ENCODE results near the gene AKT1.
"Not testable (repeated sequence)": the region's sequence is repeated elsewhere in the genome, so short reads cannot be mapped to it uniquely, and the experiment has no call there.

AKT1 gene

DNA sequence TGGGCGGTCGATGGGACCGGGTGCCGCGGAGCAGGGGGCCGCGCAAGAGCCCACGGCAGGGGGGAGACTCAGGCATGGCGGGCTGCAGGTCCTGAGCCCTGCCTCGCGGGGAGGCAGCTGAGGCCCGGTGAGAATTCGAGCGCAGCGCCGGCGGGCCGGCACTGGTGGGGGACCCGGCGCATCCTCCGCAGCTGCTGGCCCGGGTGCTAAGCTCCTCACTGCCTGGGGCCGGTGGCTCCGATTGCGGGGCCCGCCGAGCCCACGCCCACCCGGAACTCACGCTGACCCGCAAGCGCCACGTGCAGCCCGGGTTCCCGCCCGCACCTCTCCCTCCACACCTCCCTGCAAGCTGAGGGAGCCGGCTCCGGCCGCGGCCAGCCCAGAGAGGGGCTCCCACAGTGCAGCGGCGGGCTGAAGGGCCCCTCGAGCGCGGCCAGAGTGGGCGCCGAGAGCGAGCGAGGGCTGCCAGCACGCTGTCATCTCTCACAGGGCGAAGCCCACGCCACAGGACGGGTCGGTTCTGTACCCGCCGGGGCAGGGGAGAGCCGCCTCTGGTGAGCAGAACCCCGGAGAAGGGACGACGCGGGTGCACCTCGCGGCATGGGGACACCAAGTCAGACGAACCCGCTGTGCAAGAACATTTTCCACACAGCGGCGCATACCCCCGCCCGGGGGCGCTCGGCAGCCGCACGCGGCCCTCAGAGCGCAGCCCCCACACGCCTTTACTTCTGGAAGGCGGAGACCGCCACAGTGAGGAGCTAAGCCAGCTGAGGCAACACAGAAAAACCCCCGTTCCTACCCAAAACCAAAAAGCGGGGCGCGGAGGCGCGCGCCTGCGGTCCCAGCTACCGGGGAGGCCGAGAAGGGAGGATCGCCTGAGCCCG is 43.8 kb downstream of the AKT1 start:
- DNase-seq: no peak

DNA sequence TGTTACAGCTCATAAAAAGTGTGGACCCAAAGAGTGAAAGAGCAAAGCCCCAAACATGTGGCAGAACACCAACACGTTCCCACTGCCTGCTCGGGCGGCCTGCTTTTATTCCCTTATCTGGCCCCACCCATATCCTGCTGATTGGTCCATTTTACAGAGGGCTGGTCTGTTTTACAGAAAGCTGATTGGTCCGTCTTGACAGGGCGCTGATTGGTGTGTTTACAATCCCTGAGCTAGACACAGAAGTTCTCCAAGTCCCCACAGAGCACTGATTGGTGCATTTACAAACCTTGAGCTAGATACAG is 44.8 kb downstream of the AKT1 start:
- not testable (repeated sequence) for DNase-seq

DNA sequence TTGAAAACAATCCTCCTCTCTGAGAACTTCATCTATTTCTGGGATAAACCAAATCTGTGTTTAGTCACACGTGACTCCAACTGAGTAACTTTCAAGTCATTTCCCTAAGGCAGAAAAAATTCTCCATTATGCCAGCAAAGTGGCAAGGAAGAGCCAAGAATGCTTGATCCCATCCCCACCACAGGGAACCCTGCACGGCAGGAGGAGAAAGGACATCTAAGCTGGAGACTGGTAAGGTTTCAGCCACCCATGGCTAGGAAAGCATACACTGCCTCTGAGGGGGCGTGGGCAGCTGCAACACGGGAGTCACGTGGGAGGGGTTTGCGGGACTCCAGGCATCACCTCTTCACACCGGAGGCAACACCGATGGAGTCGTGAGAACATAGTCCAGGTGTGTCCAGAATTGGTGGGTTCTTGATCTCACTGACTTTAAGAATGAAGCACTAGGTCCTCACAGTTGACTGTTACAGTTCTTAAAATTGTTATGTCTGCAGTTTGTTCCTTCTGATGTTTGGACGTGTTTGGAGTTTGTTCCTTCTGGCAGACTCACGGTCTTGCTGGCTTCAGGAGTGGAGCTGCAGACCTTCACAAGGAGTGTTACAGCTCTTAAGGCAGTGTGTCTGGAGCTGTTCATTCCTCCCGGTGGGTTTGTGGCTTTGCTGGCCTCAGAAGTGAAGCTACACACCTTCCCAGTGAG is 45.3 kb downstream of the AKT1 start:
- DNase-seq: no peak

DNA sequence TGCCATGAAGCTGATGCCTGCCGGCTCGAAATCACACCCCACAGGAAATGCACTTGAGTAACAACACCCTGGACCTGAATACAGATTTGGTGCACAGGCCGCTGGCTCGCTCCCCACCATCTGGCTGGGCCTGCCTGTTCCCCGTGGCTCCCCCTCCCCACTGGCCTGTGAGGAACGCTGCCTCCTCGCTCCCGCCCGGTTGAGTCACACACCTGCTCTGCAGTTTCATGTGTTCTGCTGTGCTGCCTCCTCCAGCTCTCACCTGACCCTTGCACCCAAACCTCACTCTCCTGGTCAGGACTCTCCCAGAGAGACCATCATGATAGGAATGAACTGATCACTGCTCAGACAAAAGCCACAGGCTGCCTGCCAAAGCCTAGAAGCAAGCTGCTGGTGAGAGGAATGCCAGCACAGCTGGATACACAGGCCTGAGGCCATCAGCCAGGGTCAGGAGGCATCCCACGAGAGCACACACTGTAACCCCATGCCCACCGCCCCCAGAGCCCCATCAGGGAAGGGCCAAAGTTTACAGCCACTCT is 46.4 kb downstream of the AKT1 start:
- no peak for DNase-seq

DNA sequence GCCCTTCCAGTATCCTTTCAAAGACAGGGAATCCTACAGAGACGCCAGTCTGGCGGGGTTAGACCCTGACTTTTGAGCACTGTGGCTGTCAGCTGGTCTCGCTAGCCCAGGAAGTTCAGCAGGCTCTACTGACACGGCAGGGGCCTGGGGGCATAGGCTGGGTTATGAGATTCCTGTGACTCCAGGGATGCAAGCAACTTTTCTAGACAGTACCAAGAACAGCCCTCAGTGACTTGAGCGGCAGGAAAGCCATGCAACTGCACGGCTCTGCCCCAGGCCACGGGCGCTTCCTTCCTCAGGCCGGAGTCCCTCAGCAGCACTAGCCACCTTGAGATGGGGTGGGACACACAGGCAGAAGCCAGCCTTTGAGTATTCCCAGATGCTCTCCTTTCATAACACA is 47.7 kb downstream of the AKT1 start:
- DNase-seq: no peak

DNA sequence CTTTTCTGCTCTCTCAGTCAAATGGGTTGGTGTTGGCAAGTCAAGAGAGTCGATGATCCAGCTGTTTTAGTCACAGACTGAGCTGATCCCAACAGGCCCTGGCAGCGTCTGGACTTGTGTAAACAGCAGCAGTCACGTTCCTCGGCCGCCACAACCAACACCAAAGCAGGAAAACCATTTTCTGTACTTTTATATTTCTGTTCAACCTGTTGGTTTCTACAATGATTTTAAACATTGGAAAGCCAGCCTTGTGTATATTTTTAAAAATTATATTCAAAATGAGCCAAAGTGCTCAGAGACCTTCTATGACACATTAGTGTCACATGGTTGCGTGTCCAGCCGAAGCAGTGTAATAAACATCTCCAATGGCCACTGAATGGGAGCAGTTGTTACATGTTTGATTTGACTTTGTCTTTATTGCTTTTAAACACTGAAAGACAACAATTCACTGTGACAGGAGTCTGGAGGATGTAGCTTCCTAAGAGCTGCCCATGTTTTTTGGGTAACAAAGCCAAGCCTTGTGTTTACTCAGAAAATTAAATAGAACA is 48.5 kb downstream of the AKT1 start:
- no peak for DNase-seq

DNA sequence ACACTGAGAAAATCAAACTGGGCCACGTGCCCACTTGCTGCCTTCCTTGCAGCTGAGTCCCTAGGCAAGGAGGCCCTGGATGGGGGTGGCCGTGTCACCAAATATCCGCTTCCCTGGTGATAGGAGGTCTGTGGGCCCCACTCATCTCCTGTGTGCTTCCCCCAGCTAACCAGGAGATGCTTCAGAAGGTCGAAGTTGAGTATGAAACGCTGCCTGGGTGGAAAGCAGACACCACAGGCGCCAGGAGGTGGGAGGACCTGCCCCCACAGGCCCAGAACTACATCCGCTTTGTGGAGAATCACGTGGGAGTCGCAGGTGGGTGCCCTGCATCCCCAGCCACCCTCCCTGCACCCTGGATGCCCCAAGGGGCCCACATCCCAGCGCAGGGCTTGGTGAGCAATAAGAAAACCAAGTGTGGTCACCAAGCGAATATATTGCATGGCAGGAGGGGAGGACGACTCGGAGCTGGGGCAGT is 49.4 kb downstream of the AKT1 start:
- no peak for DNase-seq

DNA sequence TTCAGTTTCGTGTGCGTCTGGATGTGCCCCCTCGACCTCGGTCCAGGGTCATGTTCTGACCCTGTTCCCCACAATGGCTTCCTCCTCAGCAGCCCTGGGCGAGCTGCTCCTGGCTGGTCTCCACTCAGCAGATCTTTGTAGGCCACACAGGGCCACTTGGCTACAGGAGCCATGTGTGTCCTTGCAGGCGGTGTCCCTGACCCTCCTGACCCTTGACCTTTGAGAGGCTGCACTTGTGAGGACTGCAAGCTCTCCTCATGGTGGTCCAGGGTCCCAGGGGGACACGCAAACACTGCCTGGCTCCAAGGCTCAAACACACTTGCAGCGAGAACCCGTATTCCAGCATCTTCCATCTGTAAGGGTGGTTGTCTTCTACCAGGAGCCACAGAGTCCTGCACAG is 50.1 kb downstream of the AKT1 start:
- no peak for DNase-seq

DNA sequence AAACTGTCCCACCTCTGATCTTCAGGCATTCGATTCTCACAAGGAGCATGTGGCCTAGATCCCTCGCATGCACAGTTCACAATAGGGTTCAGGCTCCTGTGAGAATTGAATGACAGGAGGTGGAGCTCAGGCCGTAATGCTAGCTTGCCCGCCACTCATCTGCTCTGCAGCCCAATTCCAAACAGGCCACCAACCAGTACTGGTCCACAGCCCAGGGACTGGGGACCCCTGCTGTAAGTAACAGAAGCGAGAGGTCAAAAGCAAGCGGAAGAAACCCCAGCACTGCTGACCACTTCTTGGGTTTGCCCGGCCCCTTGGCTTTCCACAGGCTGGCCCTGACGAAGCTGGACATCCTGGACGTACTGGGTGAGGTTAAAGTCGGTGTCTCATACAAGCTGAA is 51.1 kb downstream of the AKT1 start:
- no peak for DNase-seq

DNA sequence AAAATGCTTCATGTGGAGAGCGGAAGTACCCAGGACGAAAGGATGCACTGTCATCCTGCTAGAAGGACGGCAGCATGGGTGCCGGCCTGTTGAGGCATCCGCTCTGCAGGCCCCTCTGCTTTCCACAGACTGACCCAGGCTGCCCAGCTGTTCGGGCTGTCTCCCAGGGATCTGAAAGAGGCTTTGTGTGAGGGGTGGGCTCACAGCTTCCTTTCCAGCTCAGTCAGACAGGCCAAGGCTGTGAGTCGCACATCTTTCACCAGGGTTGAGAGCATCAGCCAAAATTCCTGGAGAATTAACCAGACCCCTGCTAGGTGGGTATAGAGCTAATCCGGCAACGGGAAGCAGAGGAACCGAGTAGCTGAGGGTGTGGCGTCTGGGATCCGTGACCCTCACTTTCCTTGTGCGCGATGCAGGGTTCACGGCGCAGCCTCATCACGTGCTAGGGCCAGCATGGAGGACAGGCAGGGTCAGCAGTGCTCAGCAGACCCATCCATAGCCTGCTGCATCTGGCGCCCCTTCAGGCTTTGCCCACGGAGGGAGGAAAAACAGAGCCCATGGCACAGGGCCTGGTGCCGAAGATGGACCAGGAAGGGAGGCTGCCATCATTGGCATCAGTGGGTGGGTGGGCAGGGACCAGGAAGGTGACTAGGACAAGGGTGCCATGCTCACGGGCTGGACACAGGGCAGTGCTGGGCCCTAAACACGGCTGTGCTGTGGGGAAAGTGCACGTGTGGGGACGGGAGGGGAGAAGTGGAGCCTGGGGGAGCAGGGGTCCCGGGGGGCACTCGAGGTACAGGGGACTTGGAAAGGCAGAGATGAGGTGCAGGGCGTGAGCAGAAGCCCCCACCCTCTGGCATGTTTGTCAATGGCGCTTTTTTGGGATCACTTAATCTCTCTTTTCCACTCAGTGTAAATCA is 51.8 kb downstream of the AKT1 start:
- DNase-seq: no peak

DNA sequence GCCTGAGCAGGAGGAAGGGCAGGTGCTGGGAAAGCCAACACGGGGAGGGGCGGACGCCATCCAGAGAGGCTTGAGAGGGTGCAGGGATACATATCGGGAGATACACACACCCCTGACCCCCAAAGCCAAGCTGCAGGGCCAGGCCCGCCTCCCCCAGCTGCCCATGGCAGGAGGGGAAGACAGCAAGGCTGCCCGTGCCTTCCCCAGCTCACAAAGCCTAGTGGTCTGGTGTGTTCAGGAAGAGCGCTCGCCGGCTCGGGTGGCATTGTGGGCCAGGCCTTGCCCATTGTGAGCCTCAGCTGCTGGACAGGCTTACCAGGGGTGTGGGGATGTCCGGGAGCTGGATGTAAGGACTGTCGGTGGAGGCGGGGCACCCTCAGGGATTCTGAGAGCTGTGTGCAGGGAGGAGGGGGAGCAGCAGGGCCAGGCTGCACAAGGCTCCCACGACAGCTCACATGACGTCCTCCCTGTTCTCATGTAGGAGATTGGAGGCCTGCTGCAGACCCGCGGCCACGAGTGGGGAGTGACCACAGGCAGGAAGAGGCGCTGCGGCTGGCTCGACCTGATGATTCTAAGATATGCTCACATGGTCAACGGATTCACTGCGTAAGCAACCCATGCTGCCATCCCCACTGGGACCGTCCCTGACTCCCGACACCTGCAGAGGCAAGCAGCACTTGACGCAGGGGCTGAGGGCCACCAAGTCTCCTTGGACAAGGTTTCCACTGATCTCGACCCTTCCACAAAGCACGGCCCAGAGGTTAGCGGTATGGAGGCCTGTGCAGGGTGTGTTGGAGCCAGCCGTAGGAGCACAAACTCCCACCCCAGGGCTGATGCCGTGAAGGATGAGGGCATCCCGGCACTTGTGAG is 52.7 kb downstream of the AKT1 start:
- DNase-seq: no peak

DNA sequence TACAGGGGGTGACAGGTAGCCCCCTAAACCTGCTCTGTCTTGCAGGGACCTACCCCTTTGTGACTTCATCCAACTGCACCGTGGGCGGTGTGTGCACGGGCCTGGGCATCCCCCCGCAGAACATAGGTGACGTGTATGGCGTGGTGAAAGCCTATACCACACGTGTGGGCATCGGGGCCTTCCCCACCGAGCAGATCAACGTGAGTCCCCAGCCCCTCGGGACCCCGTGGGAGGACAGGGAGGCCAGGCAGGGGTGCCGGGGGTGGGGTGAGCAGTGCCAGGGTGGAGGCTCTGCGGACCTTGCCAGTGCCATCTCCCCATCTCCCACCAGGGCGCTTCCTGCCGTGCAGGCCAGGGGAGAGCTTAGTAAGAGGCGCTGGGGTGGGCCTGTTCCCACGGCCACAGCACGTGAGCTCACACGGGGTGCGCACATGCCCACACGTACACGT is 53.7 kb downstream of the AKT1 start:
- DNase-seq: no peak

DNA sequence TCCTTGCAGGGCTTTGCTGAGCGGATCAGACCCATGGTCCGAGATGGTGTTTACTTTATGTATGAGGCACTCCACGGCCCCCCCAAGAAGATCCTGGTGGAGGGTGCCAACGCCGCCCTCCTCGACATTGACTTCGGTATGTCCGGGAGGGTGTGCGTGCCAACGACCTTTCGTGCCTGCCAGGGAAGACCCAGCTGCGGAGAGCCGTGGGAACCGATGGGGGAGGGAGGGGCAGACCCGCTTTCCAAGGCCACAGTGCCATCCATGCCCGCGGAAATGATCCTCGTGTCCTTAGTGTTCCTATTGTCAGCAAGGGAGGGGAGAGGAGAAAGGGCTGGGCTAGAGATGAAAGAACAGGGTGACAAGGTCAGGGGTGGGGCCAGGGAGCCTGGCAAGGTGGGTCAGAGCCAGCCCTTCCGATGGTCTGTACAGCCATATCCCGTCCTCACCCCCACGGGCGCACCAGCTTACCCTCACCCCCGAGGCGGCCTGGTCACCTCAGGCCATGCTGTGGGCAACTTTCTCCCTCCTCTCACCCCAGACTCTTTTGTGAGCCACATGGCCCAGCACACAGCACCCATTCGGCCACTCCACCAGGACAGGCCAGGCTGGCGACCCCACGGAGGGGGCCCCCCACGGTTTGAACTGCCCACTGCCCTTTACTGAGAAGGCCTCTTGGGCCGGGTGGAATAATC is 54.3 kb downstream of the AKT1 start:
- DNase-seq: no peak

DNA sequence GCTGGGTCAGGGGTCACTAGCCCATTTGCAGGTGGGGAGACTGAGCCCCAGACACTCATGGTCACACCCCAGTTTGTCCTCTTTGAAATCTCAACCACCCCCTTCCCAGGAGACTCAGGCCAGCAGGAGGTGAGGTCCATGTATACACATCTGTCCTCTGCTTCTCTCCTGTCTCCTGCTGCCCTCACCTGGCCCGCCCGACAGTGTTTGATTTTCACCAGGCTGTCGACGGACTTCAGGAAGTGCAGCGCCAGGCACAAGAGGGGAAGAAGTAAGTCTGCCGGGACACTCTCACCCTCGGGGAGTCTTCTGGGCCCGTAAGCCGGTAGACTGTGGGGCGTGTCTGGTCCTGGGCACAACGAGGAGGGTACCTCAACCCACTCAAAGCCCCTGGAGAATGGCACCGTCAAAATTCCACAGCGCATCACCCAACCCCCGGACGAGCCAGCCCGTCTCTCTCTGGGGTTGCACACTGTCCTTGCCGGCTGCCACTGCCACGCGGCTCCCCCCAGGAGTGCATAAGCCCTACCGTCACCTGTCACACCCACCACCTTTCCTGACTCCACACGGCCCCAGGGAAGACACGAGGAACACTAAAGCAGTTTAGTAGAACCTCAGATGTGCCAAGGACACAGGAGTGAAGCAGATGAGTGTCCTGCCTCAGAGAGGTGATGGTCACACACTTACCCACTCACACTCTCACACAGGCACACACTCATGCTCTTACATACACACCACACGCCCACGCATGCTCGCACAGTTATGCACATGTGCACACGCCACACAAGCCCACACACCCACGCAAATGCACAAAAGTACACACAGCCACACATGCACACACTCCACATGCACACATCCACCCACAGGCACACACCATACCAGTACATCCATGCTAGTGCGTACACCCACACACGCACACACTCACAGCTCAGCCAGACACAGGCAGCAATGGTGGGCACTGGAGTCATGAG is 55.7 kb downstream of the AKT1 start:
- DNase-seq: no peak

DNA sequence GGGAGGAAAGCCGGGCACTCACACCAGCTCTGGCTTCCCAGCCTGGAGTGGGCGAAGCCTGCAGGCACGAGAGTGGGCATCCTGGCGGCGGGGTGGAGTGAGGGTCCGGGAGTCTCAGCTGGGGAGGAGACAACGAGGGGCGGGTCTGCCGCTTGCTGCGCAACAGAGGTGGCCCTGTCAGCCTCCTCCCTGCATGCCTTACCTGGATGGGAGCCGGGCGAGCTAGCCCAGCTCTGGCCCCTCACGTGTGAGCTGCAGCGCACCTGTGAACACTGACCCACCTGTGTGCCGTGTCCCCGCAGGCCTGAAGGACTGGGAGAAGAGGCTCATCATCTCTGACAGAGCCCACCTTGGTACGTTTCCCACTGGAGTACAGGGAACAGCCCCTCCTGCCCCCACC is 56.5 kb downstream of the AKT1 start:
- DNase-seq: no peak

DNA sequence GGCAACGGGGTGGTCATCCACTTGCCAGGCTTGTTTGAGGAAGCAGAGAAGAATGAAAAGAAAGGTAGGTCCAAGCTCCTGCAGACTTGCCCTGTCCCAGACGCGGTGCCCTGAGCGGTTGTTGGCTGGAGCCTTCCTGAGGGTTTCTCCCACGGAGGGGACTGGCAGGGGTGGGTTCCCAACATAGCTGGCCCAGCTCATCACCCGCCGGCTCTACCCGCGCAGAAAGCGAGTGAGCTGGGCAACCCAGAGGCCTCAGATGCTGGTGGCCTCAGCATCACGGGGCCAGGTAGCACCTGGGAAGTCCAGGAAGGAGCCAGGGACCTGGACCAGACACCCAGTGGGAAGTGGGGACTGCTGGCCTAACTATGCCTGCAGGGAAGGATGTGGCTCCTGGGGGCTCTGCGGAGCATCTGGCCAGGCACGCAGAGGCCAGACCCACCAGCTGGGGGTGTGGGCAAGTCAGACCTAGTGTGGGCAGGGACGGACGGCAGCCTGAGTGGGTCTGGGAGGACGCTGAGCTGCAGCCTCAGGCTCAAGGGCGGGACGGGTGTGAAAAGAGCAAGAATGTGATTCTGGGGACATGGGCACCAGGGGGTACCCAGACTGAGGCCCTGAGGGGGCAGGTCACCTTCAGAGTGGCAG is 57.1 kb downstream of the AKT1 start:
- no peak for DNase-seq

DNA sequence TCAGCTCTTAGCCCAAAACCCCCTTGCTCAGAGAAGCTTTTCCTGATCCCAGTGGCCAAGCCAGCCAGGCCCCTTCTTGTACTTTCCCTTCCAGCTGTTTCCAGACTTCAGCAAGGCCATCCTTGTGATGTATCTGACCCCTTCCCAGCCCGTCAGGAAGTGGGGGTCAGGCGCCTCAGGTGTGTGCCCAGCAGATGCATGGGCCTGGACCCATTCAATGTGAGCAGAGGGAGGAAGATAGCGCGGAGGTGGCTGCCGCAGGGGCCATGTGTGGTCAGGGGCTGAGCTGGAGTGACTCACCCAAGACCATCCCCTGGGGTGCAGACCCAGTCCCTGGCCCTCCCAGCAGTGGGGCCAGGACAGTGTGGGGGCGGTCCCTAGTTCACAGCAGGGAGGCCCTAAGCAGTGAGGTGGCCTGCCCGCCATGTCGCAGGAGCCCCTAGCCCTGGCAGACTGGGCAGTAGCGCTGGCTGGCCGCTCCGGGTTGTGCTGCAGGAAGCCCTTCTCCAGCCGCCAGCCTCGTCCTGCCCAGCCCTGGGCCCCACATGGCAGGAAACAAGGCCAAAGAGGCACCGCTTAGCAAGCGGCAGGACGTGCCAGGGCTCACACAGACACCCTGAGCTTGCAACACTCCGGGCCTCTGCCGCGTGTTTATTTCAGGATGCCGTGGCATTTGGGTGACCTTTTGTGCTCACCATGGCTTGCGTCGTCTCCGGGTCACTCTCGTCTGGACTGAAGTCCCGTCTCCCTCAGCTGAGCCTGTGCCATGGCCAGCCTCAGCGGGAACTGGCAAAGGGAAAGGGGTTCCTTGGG is 59.5 kb downstream of the AKT1 start:
- no peak for DNase-seq
